Stimulated activated CD4-positive, alpha-beta T cell treated with anti-CD3 and anti-CD28 coated beads, Interleukin-4, amount 100 ng/mL, for 24 hours (primary cell): ENCODE measurements around the gene CKAP4.

Source experiments
- DNase-seq: peaks from one replicate; pipeline ENCODE4 v3.0.0-alpha.2; 2020

The CKAP4 gene

GRCh38 chr12:106239951-106240335 is 7.9 kb downstream of the CKAP4 start:
- DNase-seq: no peak

GRCh38 chr12:106239241-106239950 is 8.4 kb downstream of the CKAP4 start:
- DNase-seq: no peak

- no peak for DNase-seq
Measured at GRCh38 chr12:106238146-106238545, 9.7 kb downstream of the CKAP4 start.

- no peak for DNase-seq
Measured at GRCh38 chr12:106235770-106236169, 12.1 kb downstream of the CKAP4 start.

- no peak for DNase-seq
Measured at GRCh38 chr12:106234449-106234848, 13.4 kb downstream of the CKAP4 start.

GRCh38 chr12:106233011-106233410 is 14.8 kb downstream of the CKAP4 start:
- DNase-seq: no peak

- no peak for DNase-seq
Measured at GRCh38 chr12:106229036-106229591, 18.7 kb downstream of the CKAP4 start.

- no peak for DNase-seq
Measured at GRCh38 chr12:106228320-106228710, 19.5 kb downstream of the CKAP4 start.

- DNase-seq: peak; percentile 40
Measured at GRCh38 chr12:106227641-106228319, 20.0 kb downstream of the CKAP4 start.

- peak; percentile 22 for DNase-seq
Measured at GRCh38 chr12:106226884-106227640, 20.8 kb downstream of the CKAP4 start.

- DNase-seq: no peak
Measured at GRCh38 chr12:106224355-106224706, 23.5 kb downstream of the CKAP4 start.

GRCh38 chr12:106223485-106224354 is 24.1 kb downstream of the CKAP4 start:
- DNase-seq: peak; percentile 76

GRCh38 chr12:106220536-106220935 is 27.3 kb downstream of the CKAP4 start:
- no peak for DNase-seq

GRCh38 chr12:106219043-106219442 is 28.8 kb downstream of the CKAP4 start:
- DNase-seq: no peak

- no peak for DNase-seq
Measured at GRCh38 chr12:106217706-106218105, 30.1 kb downstream of the CKAP4 start.

GRCh38 chr12:106214571-106214970 is 33.2 kb downstream of the CKAP4 start:
- no peak for DNase-seq

GRCh38 chr12:106213662-106214061 is 34.2 kb downstream of the CKAP4 start:
- DNase-seq: no peak

- DNase-seq: no peak
Measured at GRCh38 chr12:106211973-106212372, 35.8 kb downstream of the CKAP4 start.

GRCh38 chr12:106205208-106206069 is 42.4 kb downstream of the CKAP4 start:
- no peak for DNase-seq

- no peak for DNase-seq
Measured at GRCh38 chr12:106204312-106204711, 43.5 kb downstream of the CKAP4 start.

GRCh38 chr12:106197906-106198623 is 49.8 kb downstream of the CKAP4 start:
- no peak for DNase-seq
